COR-L47 (cell line): ENCODE measurements around the gene CHD2.
"Not testable (repeated sequence)": the region's sequence is repeated elsewhere in the genome, so short reads cannot be mapped to it uniquely, and the experiment has no call there.

ENCODE experiments used
- DNase-seq: peaks from one replicate; lab custom pipeline; 2025; lab: John Stamatoyannopoulos, UW

Gene CHD2

GRCh38 chr15:93049914-93050578 is 149.9 kb downstream of the CHD2 start:
- no peak for DNase-seq

GRCh38 chr15:93050648-93051047 is 150.5 kb downstream of the CHD2 start:
- no peak for DNase-seq

- DNase-seq = no peak
Measured at GRCh38 chr15:93051236-93052089, 151.3 kb downstream of the CHD2 start.

GRCh38 chr15:93052090-93052879 is 152.2 kb downstream of the CHD2 start:
- DNase-seq = no peak

- DNase-seq = no peak
Measured at GRCh38 chr15:93055211-93055610, 155.1 kb downstream of the CHD2 start.

- DNase-seq = no peak
Measured at GRCh38 chr15:93056836-93057235, 156.7 kb downstream of the CHD2 start.

GRCh38 chr15:93057618-93058017 is 157.5 kb downstream of the CHD2 start:
- DNase-seq = no peak

- no peak for DNase-seq
Measured at GRCh38 chr15:93058128-93058527, 158.0 kb downstream of the CHD2 start.

GRCh38 chr15:93058904-93059427 is 158.8 kb downstream of the CHD2 start:
- no peak for DNase-seq

GRCh38 chr15:93059442-93059841 is 159.3 kb downstream of the CHD2 start:
- DNase-seq = no peak

- no peak for DNase-seq
Measured at GRCh38 chr15:93060336-93061248, 160.5 kb downstream of the CHD2 start.

- DNase-seq = not testable (repeated sequence)
Measured at GRCh38 chr15:93062628-93063261, 162.6 kb downstream of the CHD2 start.

- DNase-seq = no peak
Measured at GRCh38 chr15:93063262-93063671, 163.1 kb downstream of the CHD2 start.

- DNase-seq = no peak
Measured at GRCh38 chr15:93063796-93064690, 163.9 kb downstream of the CHD2 start.

GRCh38 chr15:93065641-93066045 is 165.5 kb downstream of the CHD2 start:
- no peak for DNase-seq

GRCh38 chr15:93066224-93066681 is 166.1 kb downstream of the CHD2 start:
- no peak for DNase-seq

- DNase-seq = no peak
Measured at GRCh38 chr15:93066834-93067648, 166.9 kb downstream of the CHD2 start.

- no peak for DNase-seq
Measured at GRCh38 chr15:93067649-93068085, 167.5 kb downstream of the CHD2 start.
